ENCODE results near the gene KDM4F. TPM values are rescaled to one million over a fixed set of nuclear protein-coding genes. Genes with fewer than 3 reads are reported as not detected.

KDM4F gene
- total and polyA plus RNA-seq, 2 of the 8 experiments (the other 6 are each of a cell fraction or from before 2014, with no cell fraction given) = not detected

GRCh38 chr11:95058621-95059020, 9.4 kb downstream of the KDM4F start:
- FAIRE-seq = no peak
- WGBS, 2 experiments (ENCODE audit: extremely low coverage in 1 of 2, insufficient coverage in 1 of 2, insufficient read length in 1 of 2, insufficient replicate concordance in 2 of 2, low coverage in 1 of 2, low lambda C conversion rate in 2 of 2, missing lambda C conversion rate in 1 of 2) = 94% methylated on average over 1 of the region's 1 CpG; no CpG with 5 or more reads in 1 of the 2 experiments

More at GRCh38 chr11:95058621-95059020, 9.4 kb downstream of the KDM4F start:
- Histone ChIP-seq H3K4ac (replicated peaks; ENCODE audit: insufficient read length, low read depth, low read length) (no peak overlapping the region), H2AK5ac (ENCODE audit: low read depth, low read length) (no peak overlapping the region), H3K27me3 (replicated peaks in 1 of 4; ENCODE audit: control insufficient read depth in 3 of 4, extremely low read depth in 1 of 4, insufficient read depth in 3 of 4, low read length in 3 of 4) (no peaks in the 10 kb centered on the region; a peak in 3 of 7 replicates), H3K4me1 (replicated peaks in 1 of 4; ENCODE audit: control insufficient read depth in 3 of 4, insufficient read depth in 4 of 4, low read length in 3 of 4) (no peaks in the 10 kb centered on the region), H3K4me2 (ENCODE audit: insufficient read depth in 1 of 2, low read depth in 2 of 2, low read length in 2 of 2) (no peak overlapping the region), H2BK20ac (ENCODE audit: low read length) (no peak overlapping the region), H3K9ac (replicated peaks in 1 of 4; ENCODE audit: extremely low read depth in 1 of 4, low read depth in 3 of 4, low read length in 3 of 4) (no peak overlapping the region), H2BK15ac (ENCODE audit: low read length) (no peak overlapping the region), H4K5ac (ENCODE audit: insufficient read length, low read depth, low read length) (no peak overlapping the region), H3K27ac (ENCODE audit: low read depth, low read length) (no peak overlapping the region), H4K20me1 (replicated peaks in 1 of 2; ENCODE audit: control insufficient read depth in 1 of 2, insufficient read depth in 2 of 2, low read length in 2 of 2) (no peaks in the 10 kb centered on the region), H3K56ac (replicated peaks; ENCODE audit: insufficient read length, low read depth, low read length) (no peak overlapping the region), H3K36me3 (ENCODE audit: control insufficient read depth in 2 of 4, insufficient read depth in 4 of 4, low read length in 3 of 4) (no peaks in the 10 kb centered on the region), H2BK12ac (ENCODE audit: low read depth, low read length) (no peak overlapping the region), H4K8ac (ENCODE audit: extremely low read depth, insufficient read depth, low read length) (no peak overlapping the region), H3K79me2 (ENCODE audit: control insufficient read depth in 1 of 2, insufficient read depth in 2 of 2, low read length in 2 of 2) (no peaks in the 10 kb centered on the region), H2BK120ac (replicated peaks; ENCODE audit: low read depth, low read length) (no peak overlapping the region), H2BK5ac (ENCODE audit: low read depth, low read length) (no peak overlapping the region), H4K91ac (replicated peaks; ENCODE audit: insufficient read length, low read length) (no peak overlapping the region), H3K79me1 (ENCODE audit: low read depth, low read length) (no peaks in the 10 kb centered on the region), H3K18ac (ENCODE audit: extremely low read depth, low read length) (no peak overlapping the region), H3K23ac (ENCODE audit: insufficient read length) (no peak overlapping the region), H2AFZ (ENCODE audit: low read length) (no peak overlapping the region), H3K9me3 (ENCODE audit: insufficient read depth in 2 of 2, low read depth in 1 of 2, low read length in 1 of 2) (no peaks in the 10 kb centered on the region), H3K4me3 (ENCODE audit: extremely low read depth in 1 of 4, insufficient read depth in 2 of 4, low read depth in 3 of 4, low read length in 4 of 4) (no peak overlapping the region), H3K23me2 (ENCODE audit: low read depth, low read length) (no peaks in the 10 kb centered on the region), H3K14ac (ENCODE audit: insufficient read length) (no peak overlapping the region)
- ChIA-PET POLR2A (ENCODE audit: partially characterized antibody) (interaction anchor here (6.1 kb wide), 1 partner anchor 9 kb away, joined by 28 read pairs; the partner anchor contains the start of gene SRSF8), CTCF (ENCODE audit: partially characterized antibody) (interaction anchor here (4.1 kb wide), 1 partner anchor 10 kb away, joined by 25 read pairs; the partner anchor contains the start of gene SRSF8)
- no peak for DNase-seq (ENCODE audit: low read depth in 1 of 2, low spot score in 2 of 2)
- TF ChIP-seq, protein P1, sequence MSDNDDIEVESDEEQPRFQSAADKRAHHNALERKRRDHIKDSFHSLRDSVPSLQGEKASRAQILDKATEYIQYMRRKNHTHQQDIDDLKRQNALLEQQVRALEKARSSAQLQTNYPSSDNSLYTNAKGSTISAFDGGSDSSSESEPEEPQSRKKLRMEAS (IDR thresholded peaks at IDR 0.05) = no peak
- TF ChIP-seq CHD1 (IDR thresholded peaks at IDR 0.05; ENCODE audit: low read depth, low read length) (no peak), CREB1 (IDR thresholded peaks at IDR 0.05) (no peak), BRCA1 (IDR thresholded peaks at IDR 0.05; ENCODE audit: low read depth, low read length) (no peak), CBX5 (IDR thresholded peaks at IDR 0.05; ENCODE audit: low read depth, low read length) (no peak), KDM1A (IDR thresholded peaks at IDR 0.05; ENCODE audit: borderline replicate concordance, low read length) (no peak), MAFK (IDR thresholded peaks at IDR 0.05; ENCODE audit: low read depth, low read length) (no peak), KDM4A (IDR thresholded peaks at IDR 0.05; ENCODE audit: low read depth, low read length, severe bottlenecking) (no peak), JUN (IDR thresholded peaks at IDR 0.05; ENCODE audit: low read depth, low read length) (no peak), E2F6 (IDR thresholded peaks at IDR 0.05) (no peak), RBBP5 (IDR thresholded peaks at IDR 0.05; ENCODE audit: borderline replicate concordance, low read depth, low read length) (no peak)
